Measurements from ENCODE around the gene BPNT1. TPM values are rescaled to one million over a fixed set of nuclear protein-coding genes. Genes with fewer than 3 reads are reported as not detected.
A peak's percentile ranks its signal among the peaks of the same experiment; 100 is the strongest.

The BPNT1 gene
- total and polyA plus RNA-seq, 2 donors (not counting 3 experiments of a cell fraction or from before 2014, with no cell fraction given): 20.3 to 29.0 TPM

DNA sequence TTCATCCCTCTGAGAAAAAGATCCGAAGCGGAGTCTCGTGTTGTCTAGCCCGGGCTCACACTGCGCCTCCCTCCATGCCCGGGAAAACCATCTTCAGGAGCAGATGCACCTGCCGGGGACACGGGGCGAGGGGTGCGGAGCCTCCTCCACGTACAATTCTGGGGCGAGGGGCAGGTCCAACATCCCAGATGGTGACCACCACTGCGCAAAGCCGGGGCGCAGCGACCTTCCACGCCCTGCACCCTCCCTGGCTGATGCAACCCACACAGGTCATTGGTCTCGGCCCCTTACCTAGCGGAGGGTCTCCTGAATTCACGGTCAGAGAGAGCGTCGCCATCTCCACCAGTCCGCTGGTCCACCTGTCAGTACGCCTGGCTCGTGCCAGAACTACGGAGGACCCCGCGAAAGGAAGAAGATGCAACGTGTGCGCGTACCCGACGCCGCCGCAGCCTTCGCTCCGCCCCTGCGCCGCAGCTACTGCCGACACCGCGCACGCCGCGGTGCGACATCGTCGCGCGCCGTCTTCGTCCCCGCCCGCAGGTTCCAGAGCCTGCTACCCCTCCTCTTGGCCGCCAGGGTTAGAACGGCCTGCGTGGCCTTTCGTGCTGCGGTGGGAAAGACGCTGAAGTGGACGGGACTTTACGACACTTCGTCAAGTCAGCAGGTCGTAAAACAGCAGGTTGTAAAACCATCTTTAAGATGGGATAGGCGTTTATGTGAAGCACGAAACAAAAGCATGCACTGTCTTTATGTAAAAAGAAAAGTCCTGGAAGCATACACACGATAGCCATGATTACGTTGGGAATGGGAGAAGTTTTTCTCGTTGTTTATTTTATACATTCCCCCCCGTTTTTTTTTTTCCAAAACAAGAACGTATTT lies 43.3 kb downstream of the BPNT1 start, which contains the start of gene EPRS1:
EPRS1 (minus strand) TSS at position 454 of the 879 bp plus-strand sequence; CDS start at position 337, 117 bp downstream.
- TSS peak; percentile 92 for BruUV-seq (replicated peaks)
- intact Hi-C loops (cut with micrococcal nuclease): loop anchor here (1.0 kb wide), 3 partner anchors 43 to 48 kb away; partner anchors contain the start of genes BPNT1 and IARS2
- Histone ChIP-seq H3K9me1 (replicated peaks; ENCODE audit: control insufficient read depth, extremely low read depth, insufficient read depth, low read length) (no peaks in the 10 kb centered on the region), H3K4me2 (ENCODE audit: insufficient read depth, low read length) (peak within 1 kb of the TSS; percentile 91), H3K4me1 (ENCODE audit: control insufficient read depth, extremely low read depth, insufficient read depth, low read length) (peaks cover 10% of the 10 kb centered on the region), H2AFZ (ENCODE audit: low read depth, low read length) (peak within 1 kb of the TSS; percentile 71), H3K9ac (replicated peaks; ENCODE audit: extremely low read depth, insufficient read depth, low read length) (peak within 1 kb of the TSS; percentile 48), H3K4me3 (replicated peaks in 1 of 3; ENCODE audit: insufficient read depth in 1 of 3, low read depth in 1 of 3, low read length in 3 of 3) (peak within 1 kb of the TSS; percentile 79 to 98 (median 86)), H3K79me2 (ENCODE audit: control insufficient read depth, insufficient read depth, low read length) (peaks cover 40% of the 10 kb centered on the region), H4K20me1 (replicated peaks; ENCODE audit: control insufficient read depth, extremely low read depth, insufficient read depth, low read length) (no peaks in the 10 kb centered on the region), H3K9me3 (replicated peaks; ENCODE audit: control insufficient read depth, insufficient read depth, low read length) (no peaks in the 10 kb centered on the region), H3K36me3 (ENCODE audit: control insufficient read depth in 2 of 2, extremely low read depth in 1 of 2, insufficient read depth in 2 of 2, low read length in 2 of 2) (no peaks in the 10 kb centered on the region), H3K27ac (ENCODE audit: insufficient read depth, low read depth, low read length) (peak within 1 kb of the TSS; percentile 1), H3K27me3 (ENCODE audit: control insufficient read depth in 2 of 2, insufficient read depth in 2 of 2, low read length in 2 of 2) (no peaks in the 10 kb centered on the region)
- TF ChIP-seq JUN (IDR thresholded peaks at IDR 0.05; ENCODE audit: borderline replicate concordance, insufficient read depth, insufficient read length, low read depth): no peak
- TF ChIP-seq, protein P1, sequence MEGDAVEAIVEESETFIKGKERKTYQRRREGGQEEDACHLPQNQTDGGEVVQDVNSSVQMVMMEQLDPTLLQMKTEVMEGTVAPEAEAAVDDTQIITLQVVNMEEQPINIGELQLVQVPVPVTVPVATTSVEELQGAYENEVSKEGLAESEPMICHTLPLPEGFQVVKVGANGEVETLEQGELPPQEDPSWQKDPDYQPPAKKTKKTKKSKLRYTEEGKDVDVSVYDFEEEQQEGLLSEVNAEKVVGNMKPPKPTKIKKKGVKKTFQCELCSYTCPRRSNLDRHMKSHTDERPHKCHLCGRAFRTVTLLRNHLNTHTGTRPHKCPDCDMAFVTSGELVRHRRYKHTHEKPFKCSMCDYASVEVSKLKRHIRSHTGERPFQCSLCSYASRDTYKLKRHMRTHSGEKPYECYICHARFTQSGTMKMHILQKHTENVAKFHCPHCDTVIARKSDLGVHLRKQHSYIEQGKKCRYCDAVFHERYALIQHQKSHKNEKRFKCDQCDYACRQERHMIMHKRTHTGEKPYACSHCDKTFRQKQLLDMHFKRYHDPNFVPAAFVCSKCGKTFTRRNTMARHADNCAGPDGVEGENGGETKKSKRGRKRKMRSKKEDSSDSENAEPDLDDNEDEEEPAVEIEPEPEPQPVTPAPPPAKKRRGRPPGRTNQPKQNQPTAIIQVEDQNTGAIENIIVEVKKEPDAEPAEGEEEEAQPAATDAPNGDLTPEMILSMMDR (IDR thresholded peaks at IDR 0.05; ENCODE audit: extremely low read depth in 1 of 2, insufficient read depth in 1 of 2, low read depth in 1 of 2, low read length in 2 of 2): peak; percentile 61 to 86
- TF ChIP-seq, protein P2, sequence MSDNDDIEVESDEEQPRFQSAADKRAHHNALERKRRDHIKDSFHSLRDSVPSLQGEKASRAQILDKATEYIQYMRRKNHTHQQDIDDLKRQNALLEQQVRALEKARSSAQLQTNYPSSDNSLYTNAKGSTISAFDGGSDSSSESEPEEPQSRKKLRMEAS (IDR thresholded peaks at IDR 0.05; ENCODE audit: insufficient read depth, insufficient read length): peak; percentile 64
- no peak for TF ChIP-seq GATA2 (IDR thresholded peaks at IDR 0.05; ENCODE audit: insufficient read depth, insufficient read length, low read depth, low read length)
- no peak for TF ChIP-seq EZH2 (IDR thresholded peaks at IDR 0.05; ENCODE audit: borderline replicate concordance, low read depth, low read length, severe bottlenecking)
- TF ChIP-seq POLR2AphosphoS5 (IDR thresholded peaks at IDR 0.05; ENCODE audit: insufficient read depth, low read depth, low read length): peak; percentile 51
- peak; percentile 91 for TF ChIP-seq POLR2A (IDR thresholded peaks at IDR 0.05; ENCODE audit: low read depth, low read length)
- peak; percentile 50 for TF ChIP-seq MYC (IDR thresholded peaks at IDR 0.05; ENCODE audit: low read depth, low read length)
- POLR2A ChIA-PET: no interaction called here
- peak; percentile 96 for FAIRE-seq
- dilution Hi-C loops (cut with MboI; ENCODE audit: extremely low pct_ligation_motif_present, low sequenced_read_pairs): no loop called here
- peak; percentile 99 for DNase-seq (ENCODE audit: low read depth, low spot score)
- CTCF ChIA-PET: interaction anchor here (0.6 to 1.0 kb wide), 6 partner anchors 33 to 143 kb away, joined by 3 to 5 read pairs (median 4); no protein-coding TSS in a partner anchor

Data from endothelial cell of umbilical vein (primary cell).